GM11168 (cell line): ENCODE measurements around the gene LRBA.

Experiments
- in situ Hi-C: fragments of 300-500 bp; cut with MboI; formaldehyde crosslinking; loops from one replicate; pipeline ENCODE4 v1.12.0; 2022; ENCODE audit warnings: low sequenced_read_pairs; ENCODE audit not compliant: unreplicated experiment

The LRBA gene

DNA sequence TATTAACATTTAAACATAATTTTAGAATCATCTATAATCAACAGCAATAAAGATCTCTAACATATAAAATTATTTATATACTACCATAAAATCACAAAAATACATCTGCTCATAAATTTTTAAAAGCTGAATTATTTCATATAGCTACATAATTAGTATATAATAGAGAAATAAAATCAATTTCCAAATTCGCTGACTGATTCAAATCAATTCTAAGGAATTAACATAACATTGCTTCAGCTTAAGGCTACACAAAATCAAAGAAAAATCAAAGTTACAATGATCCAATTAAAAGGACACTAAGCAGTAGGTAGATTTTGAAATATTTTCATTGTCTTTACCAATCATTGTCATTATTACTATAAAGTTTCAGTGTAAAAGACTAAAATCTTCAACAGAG, 194.7 kb downstream of the LRBA start:
- in situ Hi-C loops = no loop called here

DNA sequence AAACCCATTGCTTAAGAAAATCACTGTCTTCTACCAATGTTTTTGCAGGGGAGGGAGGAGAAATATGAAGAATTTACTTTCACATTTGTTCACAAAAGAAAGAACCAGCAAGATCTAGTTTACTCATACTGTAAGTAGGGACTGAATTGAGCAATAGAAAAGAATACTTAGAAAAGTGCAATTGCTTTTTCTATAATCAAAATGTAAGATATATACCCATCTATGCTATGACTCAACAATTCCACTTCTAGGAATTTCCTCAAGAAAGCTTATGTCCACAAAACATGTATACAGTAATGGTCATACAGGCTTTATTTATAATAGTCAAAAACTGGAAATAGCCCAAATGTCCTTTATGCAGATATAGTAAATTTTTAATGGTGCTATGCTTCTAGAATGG, 196.4 kb downstream of the LRBA start:
- in situ Hi-C loops = no loop called here

DNA sequence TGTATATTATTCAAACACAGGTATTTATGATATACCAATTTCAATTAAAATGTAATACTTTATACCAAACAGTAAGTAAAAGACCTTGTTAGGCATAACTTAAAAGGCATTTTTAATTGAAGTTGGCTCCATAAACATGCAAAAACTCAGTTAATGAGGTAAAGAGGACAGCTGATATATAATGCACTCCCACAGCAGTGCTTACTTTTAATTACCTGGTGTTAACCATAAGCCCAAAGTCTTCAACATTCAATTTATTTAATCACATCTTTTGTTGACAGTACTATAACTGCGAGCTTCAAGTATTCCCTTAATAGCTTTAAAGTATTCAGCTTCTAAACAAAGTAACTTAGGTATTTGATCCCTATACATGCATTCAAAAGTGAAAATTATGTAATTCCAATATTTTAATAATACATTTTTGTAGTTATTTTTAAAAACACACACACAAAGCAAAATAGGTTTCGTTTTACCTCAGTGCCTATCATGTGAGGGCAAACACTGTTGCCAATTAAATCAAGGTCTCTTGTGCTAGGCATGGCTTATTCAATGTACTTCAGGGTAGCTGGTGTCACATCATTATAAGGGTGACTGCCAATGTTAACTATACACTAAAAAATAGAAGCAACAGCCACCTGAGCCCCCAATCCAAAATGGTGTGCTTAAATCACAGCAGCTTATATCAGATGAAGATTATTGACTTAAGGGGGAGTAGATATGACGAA, 197.1 kb downstream of the LRBA start:
- in situ Hi-C loops = no loop called here

DNA sequence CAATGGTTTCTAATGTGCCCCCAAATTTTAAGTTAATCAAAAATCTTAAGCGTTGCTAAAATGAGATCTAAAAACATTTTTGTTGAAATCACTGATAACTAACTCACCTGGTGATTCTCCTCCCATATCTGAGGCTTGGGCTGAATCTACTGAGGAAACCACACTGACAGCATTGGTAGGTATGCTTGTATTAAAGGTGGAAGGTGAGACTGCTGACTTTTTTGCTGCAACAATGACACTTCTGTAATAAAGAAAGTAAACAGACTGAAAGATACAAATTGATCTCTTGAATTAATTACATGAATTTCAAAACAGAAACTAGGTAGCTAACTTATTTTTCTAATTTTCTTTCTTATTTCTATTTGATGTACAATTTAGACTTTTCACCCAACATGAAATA, 198.1 kb downstream of the LRBA start:
- in situ Hi-C loops = no loop called here

DNA sequence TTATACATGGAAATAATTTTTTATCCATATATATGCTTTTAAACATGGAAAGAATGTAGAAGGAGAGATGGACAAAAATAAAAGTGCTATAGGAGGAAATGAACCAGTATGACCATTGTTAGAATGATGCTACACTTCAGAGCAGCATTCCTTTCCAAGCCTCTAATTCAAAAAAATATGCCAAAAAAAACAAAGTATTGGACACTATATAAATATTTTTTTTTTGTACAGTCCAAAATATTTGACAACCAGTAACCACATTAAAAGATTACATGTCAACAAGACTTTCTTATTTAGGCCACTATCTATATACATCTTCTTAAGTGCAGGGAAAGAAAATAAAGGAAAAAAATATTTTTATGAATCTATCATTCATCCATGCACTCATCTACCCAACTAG, 198.6 kb downstream of the LRBA start:
- in situ Hi-C loops = no loop called here

DNA sequence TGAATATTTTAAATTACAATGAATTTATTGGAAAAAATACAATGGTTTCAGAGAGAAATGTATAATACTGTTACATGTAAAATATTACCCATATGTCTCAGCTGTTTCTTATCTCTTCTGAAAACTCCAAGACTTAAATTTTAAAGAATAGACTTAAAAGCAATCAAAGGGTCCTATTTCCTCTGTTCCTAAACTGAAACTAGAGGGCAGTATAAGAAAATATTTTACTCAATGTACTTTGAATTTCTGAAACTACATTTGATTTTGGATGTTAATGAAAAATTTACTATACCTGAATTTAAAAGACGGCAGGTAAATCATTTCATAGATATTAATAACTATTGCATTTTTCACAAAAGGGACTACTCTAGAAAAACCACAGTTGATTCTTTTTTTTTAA, 200.2 kb downstream of the LRBA start:
- in situ Hi-C loops = no loop called here

DNA sequence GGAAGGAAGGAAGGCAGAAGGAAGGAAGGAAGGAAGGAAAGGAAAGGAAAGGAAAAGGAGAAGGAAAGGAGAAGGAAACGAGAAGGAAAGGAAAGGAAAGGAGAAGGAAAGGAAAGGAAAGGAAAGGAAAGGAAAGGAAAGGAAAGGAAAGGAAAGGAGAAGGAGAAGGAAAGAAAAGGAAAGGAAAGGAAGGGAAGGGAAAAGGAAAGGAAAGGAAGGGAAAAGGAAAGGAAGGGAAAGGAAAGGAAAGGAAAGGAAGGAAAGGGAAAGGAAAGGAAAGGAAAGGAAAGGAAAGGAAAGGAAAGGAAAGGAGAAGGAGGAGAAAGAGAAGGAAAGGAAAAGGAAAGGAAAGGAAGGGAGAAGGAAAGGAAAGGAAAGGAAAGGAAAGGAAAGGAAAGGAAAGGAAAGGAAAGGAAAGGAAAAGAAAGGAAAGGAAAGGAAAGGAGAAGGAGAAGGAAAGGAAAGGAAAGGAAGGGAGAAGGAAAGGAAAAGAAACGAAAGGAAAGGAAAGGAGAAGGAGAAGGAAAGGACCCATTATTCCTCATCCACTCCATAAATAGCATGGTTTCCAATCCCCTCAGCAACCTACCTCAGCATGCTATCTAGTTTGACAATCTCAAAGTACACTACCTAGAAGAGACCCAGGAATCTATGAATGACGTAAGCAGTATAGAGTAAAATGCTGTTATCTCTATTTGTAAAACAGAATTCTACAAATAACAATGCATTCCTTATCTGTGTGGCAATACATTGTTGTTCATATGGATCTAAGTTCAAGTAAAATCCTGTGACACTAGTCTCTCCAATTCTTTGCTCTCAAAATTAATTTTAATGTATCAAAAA, 209.7 kb downstream of the LRBA start:
- in situ Hi-C loops = no loop called here

DNA sequence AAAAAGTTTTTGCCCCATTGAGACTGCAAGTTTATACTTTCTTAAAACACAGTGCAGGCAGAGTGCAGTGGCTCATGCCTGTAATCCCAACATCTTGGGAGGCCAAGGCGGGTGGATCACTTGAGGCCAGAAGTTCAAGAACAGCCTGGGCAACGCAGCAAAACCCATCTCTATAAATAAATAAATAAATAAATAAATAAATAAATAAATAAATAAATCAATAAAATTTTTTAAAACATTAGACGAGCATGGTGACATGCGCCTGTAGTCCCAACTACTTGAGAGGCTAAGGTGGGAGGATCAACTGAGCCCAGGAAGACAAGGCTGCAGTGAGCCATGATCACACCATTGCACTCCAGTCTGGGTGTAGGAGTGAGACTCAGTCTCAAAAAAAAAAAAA, 213.3 kb downstream of the LRBA start:
- in situ Hi-C loops = no loop called here

DNA sequence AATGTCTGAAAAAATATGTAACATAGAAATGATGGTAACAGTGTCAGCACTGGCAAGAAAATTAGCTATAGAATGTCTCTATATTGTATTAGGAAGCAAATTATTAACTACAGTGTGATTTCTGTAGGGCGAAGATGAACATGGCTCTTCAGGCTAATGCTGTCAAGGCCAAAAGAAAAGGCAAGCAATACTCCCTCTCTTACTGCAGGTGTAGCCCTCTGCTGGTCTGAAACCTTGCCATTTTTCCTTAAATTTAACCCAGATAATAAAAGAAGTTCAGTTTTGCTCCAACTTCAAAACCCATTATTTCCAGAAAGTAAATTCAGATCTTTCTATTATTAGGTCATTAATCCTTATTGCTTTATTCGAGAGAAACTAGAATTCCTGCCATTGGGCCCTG, 215.9 kb downstream of the LRBA start:
- in situ Hi-C loops = no loop called here

DNA sequence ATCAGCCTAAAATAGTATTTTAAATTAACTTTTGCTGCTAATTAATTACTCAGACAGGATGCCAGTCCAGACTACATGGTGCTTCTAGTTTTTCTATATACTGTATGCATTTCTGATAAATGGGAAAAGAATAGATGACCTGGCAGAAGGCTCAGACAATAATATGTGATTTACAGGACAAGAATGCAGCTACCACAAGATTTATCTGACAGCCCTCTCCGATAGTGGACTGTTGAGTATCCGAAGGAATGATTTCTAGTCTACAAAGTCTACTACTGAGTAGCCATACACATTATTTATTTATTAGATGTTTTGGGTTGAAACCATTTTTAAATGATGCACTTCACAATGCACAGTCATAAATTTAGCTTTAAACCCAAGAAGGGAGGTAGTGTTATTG, 220.4 kb downstream of the LRBA start:
- in situ Hi-C loops = no loop called here

DNA sequence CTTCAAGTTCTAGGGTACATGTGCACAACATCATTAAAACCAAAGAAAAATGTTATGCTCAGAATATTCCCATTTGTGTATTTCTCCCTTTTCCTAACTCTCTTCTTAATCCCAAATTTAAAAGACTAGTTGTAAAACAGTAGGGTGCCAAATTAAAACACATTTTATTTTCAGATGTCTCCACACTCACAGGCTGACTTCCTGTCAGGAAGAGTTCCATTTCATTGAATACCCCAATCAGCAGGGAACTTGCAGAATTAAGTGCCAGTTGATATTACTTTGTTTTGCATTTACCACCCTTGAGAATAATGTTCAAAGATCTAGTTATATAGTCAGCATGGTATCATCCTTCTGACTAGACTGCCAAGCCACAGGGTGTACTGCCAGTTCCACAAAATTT, 225.2 kb downstream of the LRBA start:
- in situ Hi-C loops = no loop called here

DNA sequence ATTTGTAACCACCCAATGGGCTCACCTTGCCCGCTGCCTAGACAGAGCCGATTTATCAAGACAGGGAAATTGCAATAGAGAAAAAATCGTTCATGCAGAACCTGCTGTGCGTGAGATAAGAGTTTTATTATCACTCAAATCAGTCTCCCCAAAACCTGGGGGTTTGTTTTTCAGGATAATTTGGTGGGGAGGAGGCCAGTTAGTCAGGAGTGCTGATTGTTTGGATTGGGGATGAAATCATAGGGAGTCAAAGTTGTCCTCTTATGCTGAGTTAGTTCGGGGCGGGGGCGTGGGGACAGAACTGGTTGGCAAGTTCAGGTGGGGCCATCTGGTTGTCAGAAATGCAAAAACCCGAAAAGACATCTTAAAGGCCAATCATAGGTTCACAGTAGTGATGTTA, 230.1 kb downstream of the LRBA start:
- in situ Hi-C loops = no loop called here

DNA sequence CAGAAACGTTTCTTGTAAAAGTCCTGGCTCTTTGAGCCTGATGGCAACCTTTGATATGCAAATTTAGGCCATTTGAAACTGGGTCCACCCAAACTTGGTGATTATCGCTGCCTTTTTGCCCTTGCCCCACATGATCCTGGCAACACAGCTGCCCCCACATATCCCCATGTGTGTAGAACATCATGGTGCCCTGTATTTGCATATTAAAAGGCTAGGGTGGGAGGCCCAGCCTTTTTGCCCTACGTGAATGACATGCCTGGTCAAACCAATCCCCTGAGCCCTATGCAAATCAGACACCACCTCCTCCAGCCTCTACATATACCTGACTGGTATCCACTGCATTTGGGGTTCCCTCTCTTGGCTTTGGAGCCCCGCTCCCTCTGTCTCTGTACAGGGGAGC, 230.8 kb downstream of the LRBA start:
- in situ Hi-C loops = no loop called here

DNA sequence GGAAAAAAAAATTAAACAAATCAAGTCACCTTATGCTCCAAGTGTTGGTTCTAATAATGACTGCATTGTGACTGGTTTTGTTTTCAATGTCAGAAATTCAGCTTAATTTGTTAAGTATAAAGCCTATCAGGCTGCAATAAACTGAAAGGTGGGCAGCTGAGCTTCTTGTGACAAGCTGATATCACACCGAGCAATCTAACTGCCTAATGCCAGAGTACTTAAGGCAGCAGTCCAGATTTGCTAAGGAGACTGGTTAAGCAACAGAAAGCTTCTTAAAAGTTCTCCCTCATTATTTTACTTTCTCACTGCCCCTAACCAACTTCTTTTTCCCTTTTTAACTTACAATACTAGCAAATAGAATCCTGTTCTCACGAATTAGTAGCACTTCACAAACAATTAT, 232.2 kb downstream of the LRBA start:
- in situ Hi-C loops = no loop called here

DNA sequence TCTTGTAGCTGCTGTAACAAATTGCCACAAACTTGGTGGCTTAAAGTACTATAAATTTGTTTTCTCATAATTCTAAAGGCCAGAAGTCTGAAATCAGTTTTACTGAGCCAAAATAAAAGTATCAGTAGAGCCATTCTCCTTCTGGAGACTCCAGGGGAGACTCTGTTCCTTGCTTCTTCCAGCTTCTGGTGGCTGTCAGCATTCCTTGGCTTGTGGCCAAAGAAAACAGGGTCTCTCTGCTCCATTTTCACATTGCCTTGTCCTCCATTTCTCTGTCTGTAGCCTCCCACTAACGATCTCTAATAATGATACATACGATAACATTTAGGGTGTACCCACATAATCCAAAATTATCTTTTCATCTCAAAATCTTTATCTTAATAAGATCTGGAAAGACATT, 232.8 kb downstream of the LRBA start:
- in situ Hi-C loops = no loop called here

DNA sequence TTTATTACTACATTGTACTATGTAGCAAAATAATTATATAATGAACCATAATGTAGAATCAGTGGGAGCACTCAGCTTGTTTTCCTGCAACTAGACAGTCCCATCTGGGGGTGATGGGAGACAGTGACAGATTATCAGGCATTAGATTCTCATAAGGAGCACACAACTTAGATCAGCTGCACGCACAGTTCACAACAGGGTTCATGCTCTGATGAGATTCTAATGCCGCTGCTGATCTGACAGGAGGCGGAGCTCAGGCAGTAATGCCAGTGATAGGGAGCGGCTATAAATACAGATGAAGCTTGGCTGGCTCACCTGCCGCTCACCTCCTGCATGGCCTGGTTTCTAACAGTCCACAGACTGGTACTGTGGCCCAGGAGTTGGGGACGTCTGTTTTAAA, 233.9 kb downstream of the LRBA start:
- in situ Hi-C loops = no loop called here

DNA sequence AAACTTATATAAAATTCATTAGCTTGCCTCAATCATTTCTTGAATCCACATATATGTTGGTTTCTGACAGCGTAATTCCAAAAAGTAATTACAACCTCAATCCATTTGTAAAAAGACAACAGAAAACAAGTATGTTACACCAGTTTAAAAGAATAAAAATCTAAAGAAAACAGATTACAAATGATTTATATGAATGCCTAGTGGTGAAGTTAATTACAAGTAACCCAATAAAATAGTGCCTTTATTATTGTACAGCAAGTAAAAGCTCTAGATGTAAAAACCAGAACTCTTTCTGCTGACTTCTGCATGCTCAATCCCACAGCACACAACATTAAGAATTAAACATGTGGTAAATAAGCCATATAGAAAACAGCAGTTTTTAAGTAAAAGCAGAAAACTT, 235.4 kb downstream of the LRBA start:
- in situ Hi-C loops = no loop called here

DNA sequence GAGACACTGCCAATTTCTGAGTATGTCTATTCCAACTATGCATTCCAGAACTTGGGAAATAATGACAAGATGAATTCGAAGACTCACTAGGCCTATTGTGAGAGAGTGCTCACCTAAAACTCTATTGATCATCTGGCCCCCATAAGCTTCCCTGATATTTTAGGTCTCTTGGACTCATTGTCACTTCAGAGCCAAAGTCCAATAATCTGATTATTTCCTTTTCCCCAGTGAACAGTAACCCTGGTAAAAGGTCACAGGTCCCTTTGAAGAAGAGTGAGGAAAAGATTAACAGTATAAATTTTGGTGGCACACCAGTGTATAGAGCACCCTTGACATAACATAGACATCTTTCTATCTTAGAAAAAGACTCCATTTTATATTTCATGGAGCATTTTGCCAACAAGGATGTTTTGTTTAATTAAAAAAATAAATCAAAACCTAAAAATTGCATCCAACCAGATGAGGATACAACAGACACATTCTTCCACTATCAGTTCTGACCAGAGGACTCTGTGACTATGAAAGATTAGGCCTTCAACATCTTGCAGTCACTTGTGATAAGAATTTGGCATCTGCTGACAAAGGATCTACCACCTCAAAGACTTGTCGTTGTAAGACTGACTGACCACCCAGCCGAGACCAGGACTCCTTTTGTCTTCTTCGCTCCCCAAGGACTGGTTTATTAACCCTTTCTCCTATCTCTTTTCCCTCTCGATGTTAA, 241.2 kb downstream of the LRBA start:
- in situ Hi-C loops = no loop called here

DNA sequence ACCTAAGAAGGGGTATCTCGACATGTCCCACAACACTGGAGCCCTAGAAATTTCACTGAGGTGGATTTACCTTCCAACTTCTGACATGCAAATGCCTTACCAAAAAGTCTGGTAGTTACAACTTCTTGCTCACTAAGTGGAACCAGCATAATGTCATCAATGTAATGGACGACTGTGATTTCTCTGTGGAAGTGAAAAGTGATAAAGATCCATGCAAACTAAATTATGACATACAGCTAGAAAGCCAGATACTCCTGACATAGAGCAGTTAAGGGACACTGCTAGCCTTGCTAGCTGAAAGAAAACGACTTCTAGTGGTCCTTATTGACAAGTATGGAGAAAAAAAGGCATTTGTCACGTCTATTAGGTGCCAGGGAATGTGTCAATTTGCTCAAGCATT, 242.1 kb downstream of the LRBA start:
- in situ Hi-C loops = no loop called here

DNA sequence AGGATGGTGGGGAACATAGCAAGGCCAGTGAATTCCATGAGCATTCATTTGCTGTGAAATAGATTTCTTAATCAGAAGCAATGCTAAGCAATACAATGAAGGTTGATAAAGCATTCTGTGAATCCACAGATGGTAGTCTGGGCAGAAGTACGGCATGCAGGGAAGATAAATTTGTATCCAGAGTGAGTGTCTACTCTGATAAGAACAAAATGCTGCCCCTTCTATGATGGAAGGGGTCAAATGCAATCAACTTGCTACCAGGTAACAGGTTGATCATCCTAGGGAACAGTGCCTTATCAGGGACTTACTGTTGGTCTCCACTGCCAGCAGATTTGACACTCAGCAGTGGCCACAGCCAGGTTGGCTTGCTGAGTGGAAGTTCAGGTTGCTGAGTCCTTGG, 243.7 kb downstream of the LRBA start:
- in situ Hi-C loops = no loop called here

DNA sequence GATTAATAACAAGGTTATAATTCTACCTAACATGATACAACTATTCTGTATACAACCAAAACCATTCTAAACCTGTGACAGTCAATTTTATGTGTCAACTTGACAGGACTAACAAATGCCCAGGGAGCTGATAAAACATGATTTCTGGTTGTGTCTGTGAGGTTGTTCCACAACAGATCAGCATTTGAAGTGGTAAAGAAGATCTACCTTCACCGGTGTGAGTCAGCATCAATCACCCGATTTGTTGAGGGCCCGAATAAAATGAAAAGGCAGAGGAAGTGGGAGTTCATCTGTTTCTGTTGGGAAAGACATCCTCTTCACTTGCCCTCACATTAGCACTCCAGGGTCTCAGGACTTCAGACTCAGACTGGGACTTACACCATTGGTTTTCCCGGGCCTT, 245.2 kb downstream of the LRBA start:
- in situ Hi-C loops = no loop called here
